ENCODE data around the gene SYNE2.
A peak's percentile ranks its signal among the peaks of the same experiment; 100 is the strongest.

The SYNE2 gene

GRCh38 chr14:64147126-64147790, 294.5 kb downstream of the SYNE2 start:
- H3K36me3 ChIP-seq, result peaks cover 16% of the 10 kb centered on the region
- TF ChIP-seq CTCF (IDR thresholded peaks at IDR 0.05; ENCODE audit: low read depth, low read length), result no peak
- no peaks in the 10 kb centered on the region for H3K9me3 ChIP-seq
- H3K4me1 ChIP-seq, result no peaks in the 10 kb centered on the region
- no peaks in the 10 kb centered on the region; the same call in 1 of the 2 replicates for H3K27me3 ChIP-seq
- H3K4me3 ChIP-seq (ENCODE audit: low read depth, low read length), result no peak overlapping the region
- DNase-seq, result no peak

GRCh38 chr14:64149921-64150320, 297.1 kb downstream of the SYNE2 start:
- no peaks in the 10 kb centered on the region for H3K4me1 ChIP-seq
- H3K27me3 ChIP-seq, result no peaks in the 10 kb centered on the region; the same call in 1 of the 2 replicates
- TF ChIP-seq CTCF (IDR thresholded peaks at IDR 0.05; ENCODE audit: low read depth, low read length), result no peak
- H3K36me3 ChIP-seq, result peaks cover 7% of the 10 kb centered on the region; the same call in 1 of the 2 replicates
- H3K9me3 ChIP-seq, result no peaks in the 10 kb centered on the region
- no peak overlapping the region for H3K4me3 ChIP-seq (ENCODE audit: low read depth, low read length)
- no peak for DNase-seq

- DNase-seq, result no peak
- no peak for TF ChIP-seq CTCF (IDR thresholded peaks at IDR 0.05; ENCODE audit: low read depth, low read length)
- H3K4me3 ChIP-seq (ENCODE audit: low read depth, low read length), result no peak overlapping the region
- H3K4me1 ChIP-seq, result no peaks in the 10 kb centered on the region
- H3K27me3 ChIP-seq, result no peaks in the 10 kb centered on the region
- peaks cover 5% of the 10 kb centered on the region; the same call in 1 of the 2 replicates for H3K36me3 ChIP-seq
- no peaks in the 10 kb centered on the region for H3K9me3 ChIP-seq
These were observed 305.8 kb downstream of the SYNE2 start for GRCh38 chr14:64158608-64159007.

GRCh38 chr14:64159588-64159987, 306.8 kb downstream of the SYNE2 start:
- no peak for DNase-seq
- peak; percentile 40 for TF ChIP-seq CTCF (IDR thresholded peaks at IDR 0.05; ENCODE audit: low read depth, low read length)
- H3K9me3 ChIP-seq, result no peaks in the 10 kb centered on the region
- peaks cover 5% of the 10 kb centered on the region; the same call in 1 of the 2 replicates for H3K36me3 ChIP-seq
- H3K4me3 ChIP-seq (ENCODE audit: low read depth, low read length), result no peak overlapping the region
- no peaks in the 10 kb centered on the region for H3K27me3 ChIP-seq
- H3K4me1 ChIP-seq, result no peaks in the 10 kb centered on the region

GRCh38 chr14:64170181-64170580, 317.4 kb downstream of the SYNE2 start:
- H3K4me1 ChIP-seq, result no peaks in the 10 kb centered on the region
- no peaks in the 10 kb centered on the region for H3K9me3 ChIP-seq
- no peak for DNase-seq
- H3K4me3 ChIP-seq (ENCODE audit: low read depth, low read length), result no peak overlapping the region
- no peaks in the 10 kb centered on the region for H3K27me3 ChIP-seq
- H3K36me3 ChIP-seq, result peaks cover 7% of the 10 kb centered on the region; the same call in 1 of the 2 replicates
- no peak for TF ChIP-seq CTCF (IDR thresholded peaks at IDR 0.05; ENCODE audit: low read depth, low read length)
